SK-N-SH treated with all-trans-retinoic acid at 6 μM for 48 hours (cell line): ENCODE measurements around the gene CARD18.

Source experiments
- ATAC-seq: fragments of 200-7000 bp; cut with Tn5 transposase; 3 replicates; pipeline ENCODE4 v1.9.1; 2020; ENCODE audit warnings: mild to moderate bottlenecking, moderate library complexity
- ARNTL ChIP-seq: fragments of 450-650 bp; formaldehyde crosslinking; IDR thresholded peaks from 2 replicates; pipeline ENCODE4 v1.5.0; 2020; ENCODE audit warnings: low read depth, mild to moderate bottlenecking, moderate library complexity, borderline replicate concordance
- BACH2 ChIP-seq: fragments of 250-450 bp; sonication (Bioruptor Pico); IDR thresholded peaks from 2 replicates; pipeline ENCODE4 v1.9.0; 2021; ENCODE audit warnings: mild to moderate bottlenecking, borderline replicate concordance
- ESRRG ChIP-seq: fragments of 250-450 bp; sonication (Bioruptor Pico); IDR thresholded peaks from 2 replicates; pipeline ENCODE4 v1.6.1; 2021; ENCODE audit warnings: mild to moderate bottlenecking
- GLIS3 ChIP-seq: fragments of 250-450 bp; sonication (Bioruptor Pico); IDR thresholded peaks from 2 replicates; pipeline ENCODE4 v1.5.0; 2020; ENCODE audit warnings: mild to moderate bottlenecking, moderate library complexity
- OSR1 ChIP-seq: fragments of 250-450 bp; sonication (Bioruptor Pico); IDR thresholded peaks from 2 replicates; pipeline ENCODE4 v1.8.0; 2022; ENCODE audit warnings: moderate library complexity, mild to moderate bottlenecking, inconsistent platforms
- PPARA ChIP-seq: fragments of 250-450 bp; sonication (Bioruptor Pico); IDR thresholded peaks from 2 replicates; pipeline ENCODE4 v1.5.0; 2020; ENCODE audit warnings: mild to moderate bottlenecking, borderline replicate concordance
- RARB ChIP-seq: fragments of 250-450 bp; sonication (Bioruptor Pico); IDR thresholded peaks from 2 replicates; pipeline ENCODE4 v1.8.0; 2021; ENCODE audit warnings: mild to moderate bottlenecking, moderate library complexity
- TCF4 ChIP-seq: fragments of 250-450 bp; sonication (Bioruptor Pico); IDR thresholded peaks from 2 replicates; pipeline ENCODE4 v1.8.0; 2021; ENCODE audit warnings: mild to moderate bottlenecking, moderate library complexity, borderline replicate concordance
- TOX ChIP-seq: fragments of 250-450 bp; sonication (Bioruptor Pico); IDR thresholded peaks from 2 replicates; pipeline ENCODE4 v1.8.0; 2021; ENCODE audit warnings: mild to moderate bottlenecking, moderate library complexity, borderline replicate concordance
- ZC3H10 ChIP-seq: fragments of 250-450 bp; sonication (Bioruptor Pico); IDR thresholded peaks from 2 replicates; pipeline ENCODE4 v1.5.1; 2021; ENCODE audit warnings: mild to moderate bottlenecking, moderate library complexity
- ZFP3 ChIP-seq: fragments of 250-450 bp; sonication (Bioruptor Pico); IDR thresholded peaks from 2 replicates; pipeline ENCODE4 v1.5.0; 2020; ENCODE audit warnings: mild to moderate bottlenecking, moderate library complexity
- ZNF565 ChIP-seq: fragments of 450-650 bp; formaldehyde crosslinking; conservative IDR thresholded peaks from 2 replicates; pipeline ENCODE4 v1.5.0; 2020; ENCODE audit warnings: low read depth, mild to moderate bottlenecking, moderate library complexity
- ZNF8 ChIP-seq: fragments of 450-650 bp; formaldehyde crosslinking; IDR thresholded peaks from 2 replicates; pipeline ENCODE4 v1.5.0; 2020; ENCODE audit warnings: mild to moderate bottlenecking, moderate library complexity
- TF ChIP-seq, protein P1 (sequence below): fragments of 250-450 bp; sonication (Bioruptor Pico); IDR thresholded peaks from 2 replicates; pipeline ENCODE4 v1.5.0; 2020; ENCODE audit warnings: mild to moderate bottlenecking, moderate library complexity
- TF ChIP-seq, protein P2 (sequence below): fragments of 250-450 bp; sonication (Bioruptor Pico); IDR thresholded peaks from 2 replicates; pipeline ENCODE4 v1.5.1; 2021; ENCODE audit warnings: mild to moderate bottlenecking, moderate library complexity
- TF ChIP-seq, protein P3 (sequence below): fragments of 250-450 bp; sonication (Bioruptor Pico); IDR thresholded peaks from 2 replicates; pipeline ENCODE4 v1.5.1; 2020; ENCODE audit warnings: low read depth, mild to moderate bottlenecking, moderate library complexity

Gene CARD18

DNA sequence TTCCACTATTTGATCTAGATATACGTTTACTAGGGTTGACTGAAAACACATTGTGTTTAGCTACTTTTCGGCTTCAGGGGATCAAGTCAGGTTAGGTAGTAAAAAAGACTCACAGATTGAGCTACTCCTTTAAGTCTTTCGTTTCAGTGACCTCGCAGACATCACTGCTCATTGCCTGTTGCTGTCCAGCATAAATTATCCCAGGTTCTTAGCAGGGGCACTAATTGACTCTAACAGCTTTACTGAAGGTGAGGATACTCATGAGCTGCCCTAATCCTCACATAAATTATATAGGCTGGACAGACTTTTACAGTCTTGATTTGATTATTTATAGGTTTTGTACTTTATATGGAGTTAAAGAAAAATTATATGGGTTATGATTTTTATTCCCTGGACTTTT, 3.7 kb downstream of the CARD18 start (continued):
- TF ChIP-seq, protein P1, sequence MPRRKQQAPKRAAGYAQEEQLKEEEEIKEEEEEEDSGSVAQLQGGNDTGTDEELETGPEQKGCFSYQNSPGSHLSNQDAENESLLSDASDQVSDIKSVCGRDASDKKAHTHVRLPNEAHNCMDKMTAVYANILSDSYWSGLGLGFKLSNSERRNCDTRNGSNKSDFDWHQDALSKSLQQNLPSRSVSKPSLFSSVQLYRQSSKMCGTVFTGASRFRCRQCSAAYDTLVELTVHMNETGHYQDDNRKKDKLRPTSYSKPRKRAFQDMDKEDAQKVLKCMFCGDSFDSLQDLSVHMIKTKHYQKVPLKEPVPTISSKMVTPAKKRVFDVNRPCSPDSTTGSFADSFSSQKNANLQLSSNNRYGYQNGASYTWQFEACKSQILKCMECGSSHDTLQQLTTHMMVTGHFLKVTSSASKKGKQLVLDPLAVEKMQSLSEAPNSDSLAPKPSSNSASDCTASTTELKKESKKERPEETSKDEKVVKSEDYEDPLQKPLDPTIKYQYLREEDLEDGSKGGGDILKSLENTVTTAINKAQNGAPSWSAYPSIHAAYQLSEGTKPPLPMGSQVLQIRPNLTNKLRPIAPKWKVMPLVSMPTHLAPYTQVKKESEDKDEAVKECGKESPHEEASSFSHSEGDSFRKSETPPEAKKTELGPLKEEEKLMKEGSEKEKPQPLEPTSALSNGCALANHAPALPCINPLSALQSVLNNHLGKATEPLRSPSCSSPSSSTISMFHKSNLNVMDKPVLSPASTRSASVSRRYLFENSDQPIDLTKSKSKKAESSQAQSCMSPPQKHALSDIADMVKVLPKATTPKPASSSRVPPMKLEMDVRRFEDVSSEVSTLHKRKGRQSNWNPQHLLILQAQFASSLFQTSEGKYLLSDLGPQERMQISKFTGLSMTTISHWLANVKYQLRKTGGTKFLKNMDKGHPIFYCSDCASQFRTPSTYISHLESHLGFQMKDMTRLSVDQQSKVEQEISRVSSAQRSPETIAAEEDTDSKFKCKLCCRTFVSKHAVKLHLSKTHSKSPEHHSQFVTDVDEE (CRISPR knock-in tag), result no peak
- TF ChIP-seq BACH2 (CRISPR knock-in tag) (no peak), ZFP3 (CRISPR knock-in tag) (no peak), GLIS3 (CRISPR knock-in tag) (no peak), PPARA (CRISPR knock-in tag) (no peak), RARB (CRISPR knock-in tag) (no peak), OSR1 (CRISPR knock-in tag) (no peak), TOX (CRISPR knock-in tag) (no peak), TCF4 (CRISPR knock-in tag) (no peak), ZC3H10 (CRISPR knock-in tag) (no peak), ESRRG (no peak)
- TF ChIP-seq, protein P2, sequence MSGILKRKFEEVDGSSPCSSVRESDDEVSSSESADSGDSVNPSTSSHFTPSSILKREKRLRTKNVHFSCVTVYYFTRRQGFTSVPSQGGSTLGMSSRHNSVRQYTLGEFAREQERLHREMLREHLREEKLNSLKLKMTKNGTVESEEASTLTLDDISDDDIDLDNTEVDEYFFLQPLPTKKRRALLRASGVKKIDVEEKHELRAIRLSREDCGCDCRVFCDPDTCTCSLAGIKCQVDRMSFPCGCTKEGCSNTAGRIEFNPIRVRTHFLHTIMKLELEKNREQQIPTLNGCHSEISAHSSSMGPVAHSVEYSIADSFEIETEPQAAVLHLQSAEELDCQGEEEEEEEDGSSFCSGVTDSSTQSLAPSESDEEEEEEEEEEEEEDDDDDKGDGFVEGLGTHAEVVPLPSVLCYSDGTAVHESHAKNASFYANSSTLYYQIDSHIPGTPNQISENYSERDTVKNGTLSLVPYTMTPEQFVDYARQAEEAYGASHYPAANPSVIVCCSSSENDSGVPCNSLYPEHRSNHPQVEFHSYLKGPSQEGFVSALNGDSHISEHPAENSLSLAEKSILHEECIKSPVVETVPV (CRISPR knock-in tag), result no peak
- TF ChIP-seq, protein P3, sequence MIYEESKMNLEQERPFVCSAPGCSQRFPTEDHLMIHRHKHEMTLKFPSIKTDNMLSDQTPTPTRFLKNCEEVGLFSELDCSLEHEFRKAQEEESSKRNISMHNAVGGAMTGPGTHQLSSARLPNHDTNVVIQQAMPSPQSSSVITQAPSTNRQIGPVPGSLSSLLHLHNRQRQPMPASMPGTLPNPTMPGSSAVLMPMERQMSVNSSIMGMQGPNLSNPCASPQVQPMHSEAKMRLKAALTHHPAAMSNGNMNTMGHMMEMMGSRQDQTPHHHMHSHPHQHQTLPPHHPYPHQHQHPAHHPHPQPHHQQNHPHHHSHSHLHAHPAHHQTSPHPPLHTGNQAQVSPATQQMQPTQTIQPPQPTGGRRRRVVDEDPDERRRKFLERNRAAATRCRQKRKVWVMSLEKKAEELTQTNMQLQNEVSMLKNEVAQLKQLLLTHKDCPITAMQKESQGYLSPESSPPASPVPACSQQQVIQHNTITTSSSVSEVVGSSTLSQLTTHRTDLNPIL, result no peak

DNA sequence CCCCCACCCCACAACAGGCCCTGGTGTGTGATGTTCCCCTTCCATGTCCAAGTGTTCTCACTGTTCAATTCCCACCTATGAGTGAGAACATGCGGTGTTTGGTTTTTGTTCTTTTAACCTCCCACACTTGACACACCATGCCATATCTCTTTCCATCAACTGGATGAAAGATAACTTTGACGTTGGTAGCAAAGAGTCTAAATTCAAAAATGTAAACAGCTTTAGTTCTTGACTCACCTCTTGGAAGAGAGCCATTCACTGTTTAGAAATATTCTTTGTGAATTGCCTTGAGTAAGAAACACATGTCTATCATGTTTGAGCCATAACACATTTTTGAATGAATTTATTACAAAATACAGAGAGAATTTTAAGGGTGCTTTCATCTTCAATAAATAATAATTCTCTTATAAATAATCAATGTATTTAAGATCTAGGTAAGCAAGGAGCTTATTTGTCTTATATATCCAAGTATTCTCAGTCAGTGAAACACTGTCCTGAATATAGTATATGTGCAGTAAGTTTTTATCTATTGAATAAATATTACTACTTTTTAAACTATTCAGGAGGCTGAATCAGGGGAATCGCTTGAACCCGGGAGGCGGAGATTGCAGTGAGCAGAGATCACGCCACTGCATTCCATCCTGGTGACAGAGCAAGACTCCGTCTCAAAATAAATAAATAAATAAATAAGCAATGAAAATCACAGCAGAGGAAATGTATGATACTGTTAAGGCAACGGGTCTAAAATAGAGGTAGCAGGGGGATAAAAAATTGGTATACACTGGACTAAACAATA, 6.7 kb downstream of the CARD18 start:
- no peak for ATAC-seq
- TF ChIP-seq RARB (CRISPR knock-in tag) (no peak), ARNTL (CRISPR knock-in tag) (no peak), ZC3H10 (CRISPR knock-in tag) (no peak)

DNA sequence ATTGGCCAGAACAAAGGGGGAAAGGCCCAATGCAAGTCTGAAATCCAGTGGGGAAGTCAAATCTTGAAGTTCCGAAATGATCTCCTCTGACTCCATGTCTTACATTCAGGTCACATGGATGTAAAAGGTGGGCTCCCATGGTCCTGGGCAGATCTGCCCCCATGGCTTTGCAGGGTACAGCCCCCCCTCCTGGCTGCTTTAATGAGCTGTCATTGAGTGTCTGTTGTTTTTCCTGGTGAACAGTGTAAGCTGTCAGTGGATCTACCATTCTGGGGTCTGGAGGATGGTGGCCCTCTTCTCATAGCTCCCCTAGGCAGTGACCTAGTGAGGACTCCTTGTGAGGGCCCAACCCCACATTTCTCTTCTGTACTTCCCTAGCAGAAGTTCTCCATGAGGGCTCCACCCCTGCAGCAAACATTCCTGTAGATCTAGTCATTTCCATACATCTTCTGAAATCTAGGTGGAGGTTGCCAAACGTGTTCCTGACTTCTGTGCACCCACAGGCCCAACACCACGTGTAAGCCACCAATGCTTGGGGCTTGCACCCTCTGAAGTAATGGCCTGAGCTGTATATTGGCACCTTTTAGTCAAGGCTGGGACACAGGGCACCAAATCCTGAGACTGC, 9.3 kb downstream of the CARD18 start:
- TF ChIP-seq ZNF565 (no peak), ZNF8 (CRISPR knock-in tag) (no peak), ZFP3 (CRISPR knock-in tag) (no peak)
- TF ChIP-seq, protein P3, result no peak
- TF ChIP-seq, all 23 proteins: peak for 0
- ATAC-seq, result no peak

DNA sequence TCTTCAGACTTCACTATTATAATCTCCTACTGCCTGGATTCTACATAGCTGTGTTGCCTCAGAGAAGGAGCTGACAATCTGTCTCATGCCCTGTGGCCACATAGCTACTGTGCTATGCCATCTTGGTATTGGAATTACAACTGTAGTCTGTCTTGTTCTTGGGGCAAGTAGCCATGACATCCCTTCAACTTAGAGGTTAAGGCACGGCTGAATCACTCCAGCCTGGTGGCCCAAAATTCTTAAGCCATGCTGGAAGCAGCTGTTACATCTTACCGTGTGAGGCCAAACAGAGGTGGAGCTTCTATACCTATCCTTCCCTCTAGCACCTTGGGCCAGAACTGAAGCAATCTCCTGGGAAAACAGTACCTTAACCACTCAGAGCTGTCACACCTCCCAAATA, 14.8 kb downstream of the CARD18 start:
- ATAC-seq, result no peak
- TF ChIP-seq TOX (CRISPR knock-in tag), result no peak

DNA sequence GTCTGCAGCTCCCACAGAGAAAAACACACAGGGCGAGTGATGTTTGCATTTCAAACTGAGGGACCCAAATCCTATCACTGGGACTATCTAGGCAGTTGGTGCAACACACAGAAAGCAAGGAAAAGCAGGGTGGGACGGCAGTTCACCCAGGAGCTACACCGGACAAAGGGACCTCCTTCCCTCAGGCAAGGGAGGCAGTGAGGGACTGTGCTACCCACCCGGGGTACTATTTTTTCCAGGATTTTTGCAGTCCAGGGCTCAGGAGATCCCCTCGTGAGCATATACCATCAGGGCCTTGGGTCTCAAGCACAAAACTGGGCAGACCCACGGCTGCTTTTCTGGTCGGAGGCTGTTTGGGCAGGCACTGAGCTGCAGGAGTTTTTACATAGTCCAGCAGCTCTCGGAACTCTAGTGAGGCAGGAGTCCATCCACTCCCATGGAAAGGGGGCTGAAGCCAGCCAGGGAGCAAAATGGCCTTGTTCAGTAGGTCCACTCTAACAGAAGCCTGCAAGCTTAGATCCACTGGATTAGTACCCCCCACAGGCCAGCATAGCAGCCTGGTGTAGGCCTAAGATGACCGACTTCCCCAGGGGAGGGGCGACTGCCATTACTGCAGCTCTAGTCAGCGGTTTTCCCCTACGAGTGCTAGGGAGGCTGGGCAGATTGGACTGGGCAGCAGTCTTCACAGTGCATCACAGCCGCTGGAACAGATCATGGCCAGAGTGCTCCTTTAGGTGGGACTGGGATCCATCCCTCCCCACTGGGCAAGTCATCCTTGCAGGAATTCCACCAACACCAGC, 28.2 kb downstream of the CARD18 start:
- ATAC-seq, result no peak
- TF ChIP-seq ZNF8 (CRISPR knock-in tag) (no peak), ZNF565 (no peak), TOX (CRISPR knock-in tag) (no peak)
